ENCODE results near the gene ARPC2. TPM values are rescaled to one million over a fixed set of nuclear protein-coding genes. Genes with fewer than 3 reads are reported as not detected.
A peak's percentile ranks its signal among the peaks of the same experiment; 100 is the strongest.

The ARPC2 gene
- total RNA-seq, 1 donor from 2014 or later: 276 TPM

DNA sequence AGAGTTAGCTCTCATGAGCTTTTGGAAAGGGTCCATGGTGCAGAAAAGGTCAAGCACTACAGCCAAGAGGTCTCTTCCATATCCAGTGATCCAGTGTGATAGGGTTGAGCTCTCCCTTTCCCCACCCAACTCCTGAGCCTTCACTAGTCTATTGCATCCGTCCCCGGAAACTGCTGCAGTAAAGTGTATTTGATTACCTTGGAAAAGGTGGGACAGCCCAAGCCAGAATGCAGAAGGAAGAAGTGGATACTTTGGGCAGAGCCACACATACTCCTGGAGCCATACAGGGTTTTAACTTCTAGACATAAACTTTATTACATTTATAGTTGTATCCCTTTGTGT lies 56.9 kb downstream of the ARPC2 start:
- H3K36me3 Mint-ChIP-seq: peaks cover 15% of the 10 kb centered on the region
- H3K9me3 Mint-ChIP-seq: no peaks in the 10 kb centered on the region
- no peaks in the 10 kb centered on the region for H3K27me3 Mint-ChIP-seq (ENCODE audit: low read depth)
- peak overlapping the region; percentile 56 for H3K27ac Mint-ChIP-seq
- H3K4me3 Mint-ChIP-seq: no peak overlapping the region
- no peak for TF ChIP-seq CTCF (IDR thresholded peaks at IDR 0.05; ENCODE audit: unreplicated experiment)
- H3K4me1 Mint-ChIP-seq: peaks cover 27% of the 10 kb centered on the region
- no peak for DNase-seq (ENCODE audit: low spot score in 2 of 2, unreplicated experiment in 2 of 2)

- peaks cover 17% of the 10 kb centered on the region for H3K36me3 Mint-ChIP-seq
- H3K27ac Mint-ChIP-seq: peak overlapping the region; percentile 47
- DNase-seq (ENCODE audit: low spot score in 2 of 2, unreplicated experiment in 2 of 2): no peak
- H3K27me3 Mint-ChIP-seq (ENCODE audit: low read depth): no peaks in the 10 kb centered on the region
- no peak overlapping the region for H3K4me3 Mint-ChIP-seq
- peaks cover 21% of the 10 kb centered on the region for H3K4me1 Mint-ChIP-seq
- no peak for TF ChIP-seq CTCF (IDR thresholded peaks at IDR 0.05; ENCODE audit: unreplicated experiment)
- no peaks in the 10 kb centered on the region for H3K9me3 Mint-ChIP-seq
Observed at GRCh38 chr2:218274586-218274985, 57.6 kb downstream of the ARPC2 start.

DNA sequence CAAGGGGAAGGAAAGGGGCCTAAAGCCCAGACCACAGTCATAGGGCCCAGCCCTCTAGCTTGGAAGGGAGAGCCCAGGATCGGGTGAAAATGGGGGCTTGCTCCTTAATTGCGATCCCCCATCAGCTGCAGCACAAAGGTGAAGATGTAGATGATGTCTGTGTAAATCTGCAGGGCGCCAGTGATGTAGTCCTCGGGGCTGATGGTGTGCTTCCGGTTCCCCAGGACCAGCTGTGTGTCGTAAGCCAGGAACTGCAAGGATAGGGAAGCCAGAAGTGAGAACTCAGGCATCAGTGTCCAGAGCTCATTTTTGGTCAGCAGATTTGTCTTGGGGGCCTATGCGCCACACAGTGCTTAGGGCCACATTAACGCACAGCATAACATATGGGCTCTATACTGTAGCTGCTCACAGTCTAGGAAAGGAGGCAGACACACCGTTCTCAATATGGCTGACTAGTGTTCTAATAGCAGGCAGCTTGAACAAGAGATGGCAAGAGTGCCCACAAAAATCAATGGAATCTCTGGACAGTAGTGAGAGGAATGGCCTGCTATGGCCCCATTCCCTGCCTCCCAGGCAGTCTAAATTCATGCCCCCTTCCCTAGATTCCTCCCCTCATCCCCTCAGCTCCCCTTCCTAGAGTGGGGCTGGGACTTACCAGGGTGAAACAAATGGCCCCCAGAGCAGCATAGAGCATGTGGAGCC lies 58.5 kb downstream of the ARPC2 start:
- no peak for TF ChIP-seq CTCF (IDR thresholded peaks at IDR 0.05; ENCODE audit: unreplicated experiment)
- H3K9me3 Mint-ChIP-seq: no peaks in the 10 kb centered on the region
- DNase-seq (ENCODE audit: low spot score in 2 of 2, unreplicated experiment in 2 of 2): no peak
- peaks cover 20% of the 10 kb centered on the region for H3K4me1 Mint-ChIP-seq
- no peak overlapping the region for H3K27ac Mint-ChIP-seq
- H3K27me3 Mint-ChIP-seq (ENCODE audit: low read depth): no peaks in the 10 kb centered on the region
- no peak overlapping the region for H3K4me3 Mint-ChIP-seq
- peaks cover 25% of the 10 kb centered on the region for H3K36me3 Mint-ChIP-seq

DNA sequence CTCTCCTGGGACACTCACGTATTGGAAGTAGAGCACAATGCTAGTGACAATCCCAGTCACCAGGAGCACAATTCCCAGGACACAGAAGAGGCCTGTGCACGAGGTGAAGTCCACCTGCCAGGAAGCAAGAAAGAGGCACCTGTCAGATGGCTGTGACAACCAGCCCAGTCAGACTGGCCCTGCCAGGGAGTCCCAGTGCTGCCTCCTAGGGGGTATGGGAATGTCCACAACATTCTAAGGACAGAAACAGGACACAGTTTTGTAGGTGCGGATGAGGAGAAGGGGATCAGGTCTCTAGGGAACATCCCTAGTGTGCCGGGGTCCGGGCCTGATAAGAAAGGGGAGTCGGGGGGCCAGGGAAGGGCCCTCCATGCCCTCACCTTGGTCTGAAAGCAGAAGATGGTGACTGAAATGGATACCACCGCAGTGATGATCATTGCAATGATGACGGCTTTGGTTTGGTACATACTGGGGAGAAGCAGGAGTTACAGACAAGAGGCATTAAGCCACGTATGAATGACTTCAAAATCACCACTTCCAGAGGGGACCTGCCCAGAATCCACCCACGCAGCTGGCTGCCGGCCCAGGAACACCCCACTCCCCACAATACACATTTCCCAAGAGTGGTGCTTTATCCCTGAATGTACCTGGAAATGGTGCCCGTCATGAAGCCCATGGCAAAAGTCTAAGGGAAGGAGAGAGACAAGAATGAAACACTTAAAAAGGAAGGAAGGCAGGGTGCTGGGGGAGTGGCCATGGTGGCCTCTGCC lies 60.2 kb downstream of the ARPC2 start:
- H3K36me3 Mint-ChIP-seq: peaks cover 28% of the 10 kb centered on the region
- no peak overlapping the region for H3K4me3 Mint-ChIP-seq
- TF ChIP-seq CTCF (IDR thresholded peaks at IDR 0.05; ENCODE audit: unreplicated experiment): no peak
- H3K27me3 Mint-ChIP-seq (ENCODE audit: low read depth): no peaks in the 10 kb centered on the region
- no peak overlapping the region for H3K27ac Mint-ChIP-seq
- no peak for DNase-seq (ENCODE audit: low spot score in 2 of 2, unreplicated experiment in 2 of 2)
- no peaks in the 10 kb centered on the region for H3K9me3 Mint-ChIP-seq
- peaks cover 8% of the 10 kb centered on the region for H3K4me1 Mint-ChIP-seq

- peaks cover 10% of the 10 kb centered on the region for H3K4me1 Mint-ChIP-seq
- H3K27ac Mint-ChIP-seq: no peak overlapping the region
- DNase-seq (ENCODE audit: low spot score in 2 of 2, unreplicated experiment in 2 of 2): no peak
- peaks cover 28% of the 10 kb centered on the region for H3K36me3 Mint-ChIP-seq
- H3K4me3 Mint-ChIP-seq: no peak overlapping the region
- H3K27me3 Mint-ChIP-seq (ENCODE audit: low read depth): no peaks in the 10 kb centered on the region
- no peaks in the 10 kb centered on the region for H3K9me3 Mint-ChIP-seq
- no peak for TF ChIP-seq CTCF (IDR thresholded peaks at IDR 0.05; ENCODE audit: unreplicated experiment)
Observed at GRCh38 chr2:218277921-218278320, 60.9 kb downstream of the ARPC2 start.
